Measurements from ENCODE around the gene POFUT2. TPM values are rescaled to one million over a fixed set of nuclear protein-coding genes. Genes with fewer than 3 reads are reported as not detected.
A peak's percentile ranks its signal among the peaks of the same experiment; 100 is the strongest.

Gene POFUT2
- polyA plus RNA-seq, 2 of the 4 experiments (the other 2 are of a cell fraction): 10.7 to 16.6 TPM

- FAIRE-seq (no peak), ATAC-seq (no peak), DNase-seq (ENCODE audit: low read depth in 1 of 2, low spot score in 1 of 2) (no peak)
- H3K4me1 ChIP-seq: no peaks in the 10 kb centered on the region
- no peak overlapping the region for H3K4me2 ChIP-seq
- CTCF ChIA-PET: interaction anchor here (0.5 to 0.6 kb wide), 2 partner anchors 77 to 126 kb away, joined by 3 read pairs; no protein-coding TSS in a partner anchor
- no peak overlapping the region for H3K27ac ChIP-seq
- peaks cover under 1% of the 10 kb centered on the region; the same call in 1 of the 3 replicates for H3K9me3 ChIP-seq
- WGBS (ENCODE audit: missing lambda C conversion rate): 92% methylated on average over 35 of the region's 41 CpGs
- no peak for TF ChIP-seq JUN (IDR thresholded peaks at IDR 0.05)
- no peak for TF ChIP-seq HEYL (CRISPR knock-in tag; IDR thresholded peaks at IDR 0.05)
- no peak for TF ChIP-seq NFE2L2 (conservative IDR thresholded peaks at IDR 0.05; ENCODE audit: low read length)
- TF ChIP-seq ZC3H11A (IDR thresholded peaks at IDR 0.05): no peak
- TF ChIP-seq BHLHE40 (IDR thresholded peaks at IDR 0.05; ENCODE audit: low read depth, low read length): no peak
- TF ChIP-seq RNF2 (IDR thresholded peaks at IDR 0.05; ENCODE audit: borderline replicate concordance, low read depth): no peak
- no peak for TF ChIP-seq CHD2 (IDR thresholded peaks at IDR 0.05; ENCODE audit: low read length, partially characterized antibody)
- no peak for TF ChIP-seq MYC (IDR thresholded peaks at IDR 0.05; ENCODE audit: borderline replicate concordance, low read length)
- POLR2A ChIA-PET: no interaction called here
- H3K4me3 ChIP-seq: no peak overlapping the region
Observed at GRCh38 chr21:45266518-45267389, 20.9 kb downstream of the POFUT2 start.

- ChIA-PET POLR2A (no interaction called here), CTCF (interaction anchor here (0.6 to 1.4 kb wide), 2 partner anchors 12 to 78 kb away, joined by 3 read pairs; no protein-coding TSS in a partner anchor)
- H3K4me1 ChIP-seq: no peaks in the 10 kb centered on the region
- DNase-seq (ENCODE audit: low read depth in 1 of 2, low spot score in 1 of 2) (no peak), ATAC-seq (0 out of 6 replicates have a peak, but pooled peaks of 1 of the 2 experiments have one; percentile 23), FAIRE-seq (no peak)
- H3K9me3 ChIP-seq: no peaks in the 10 kb centered on the region
- H3K4me2 ChIP-seq: no peak overlapping the region
- H3K4me3 ChIP-seq: no peak overlapping the region
- no peak overlapping the region for H3K27ac ChIP-seq
- TF ChIP-seq CEBPB (IDR thresholded peaks at IDR 0.05) (no peak), BHLHE40 (IDR thresholded peaks at IDR 0.05; ENCODE audit: low read depth, low read length) (no peak), ZNF302 (CRISPR knock-in tag; IDR thresholded peaks at IDR 0.05) (no peak), CHD2 (IDR thresholded peaks at IDR 0.05; ENCODE audit: low read length, partially characterized antibody) (no peak), HOXB13 (CRISPR knock-in tag; IDR thresholded peaks at IDR 0.05; ENCODE audit: low read depth) (no peak), MAX (IDR thresholded peaks at IDR 0.05) (no peak), RAD21 (conservative IDR thresholded peaks at IDR 0.05 in 1 of 2, IDR thresholded peaks at IDR 0.05 in 1 of 2) (no peak), CBX2 (IDR thresholded peaks at IDR 0.05; ENCODE audit: borderline replicate concordance, low read depth) (no peak)
- 96% methylated on average over 25 of the region's 36 CpGs for WGBS (ENCODE audit: missing lambda C conversion rate)
Observed at GRCh38 chr21:45265721-45266517, 21.8 kb downstream of the POFUT2 start.

- DNase-seq (ENCODE audit: low read depth in 1 of 2, low spot score in 1 of 2) (no peak), ATAC-seq (no peak), FAIRE-seq (no peak)
- H3K4me1 ChIP-seq: no peaks in the 10 kb centered on the region
- H3K4me3 ChIP-seq: no peak overlapping the region
- ChIA-PET POLR2A (no interaction called here), CTCF (interaction anchor here (1.4 to 1.5 kb wide), 2 partner anchors 13 to 125 kb away, joined by 3 to 4 read pairs; no protein-coding TSS in a partner anchor)
- H3K9me3 ChIP-seq: no peaks in the 10 kb centered on the region
- no peak overlapping the region for H3K27ac ChIP-seq
- WGBS (ENCODE audit: missing lambda C conversion rate): 98% methylated on average over 22 of the region's 34 CpGs
- no peak overlapping the region for H3K4me2 ChIP-seq
- TF ChIP-seq ATOH8 (CRISPR knock-in tag; IDR thresholded peaks at IDR 0.05; ENCODE audit: low read depth): no peak
- no peak for TF ChIP-seq GATA3 (IDR thresholded peaks at IDR 0.05; ENCODE audit: borderline replicate concordance)
- TF ChIP-seq ZFP36 (IDR thresholded peaks at IDR 0.05; ENCODE audit: borderline replicate concordance, partially characterized antibody): no peak
- no peak for TF ChIP-seq ZC3H11A (IDR thresholded peaks at IDR 0.05)
- no peak for TF ChIP-seq MAZ (IDR thresholded peaks at IDR 0.05; ENCODE audit: borderline replicate concordance, low read depth, low read length)
- no peak for TF ChIP-seq CHD2 (IDR thresholded peaks at IDR 0.05; ENCODE audit: low read length, partially characterized antibody)
- no peak for TF ChIP-seq SREBF2 (IDR thresholded peaks at IDR 0.05)
- TF ChIP-seq HOXB5 (CRISPR knock-in tag; IDR thresholded peaks at IDR 0.05): no peak
- TF ChIP-seq HMGXB4 (CRISPR knock-in tag; IDR thresholded peaks at IDR 0.05; ENCODE audit: borderline replicate concordance): no peak
- TF ChIP-seq MAX (IDR thresholded peaks at IDR 0.05): no peak
- TF ChIP-seq RARB (CRISPR knock-in tag; IDR thresholded peaks at IDR 0.05): no peak
- no peak for TF ChIP-seq FOSB (CRISPR knock-in tag; IDR thresholded peaks at IDR 0.05)
- TF ChIP-seq JUNB (IDR thresholded peaks at IDR 0.05): no peak
- TF ChIP-seq TP53 (CRISPR knock-in tag; IDR thresholded peaks at IDR 0.05): no peak
- TF ChIP-seq MAFK (IDR thresholded peaks at IDR 0.05; ENCODE audit: partially characterized antibody): no peak
- TF ChIP-seq EP300 (IDR thresholded peaks at IDR 0.05): no peak
- no peak for TF ChIP-seq HES2 (IDR thresholded peaks at IDR 0.05)
Observed at GRCh38 chr21:45264912-45265515, 22.7 kb downstream of the POFUT2 start.
